Bone marrow (tissue), 2 donors: Measurements from ENCODE around the gene RHBDF1.
A peak's percentile ranks its signal among the peaks of the same experiment; 100 is the strongest.

Source experiments
- DNase-seq, 2 donors: peaks; one replicate each; lab custom pipeline; 2025; lab: John Stamatoyannopoulos, UW

RHBDF1 gene

DNA sequence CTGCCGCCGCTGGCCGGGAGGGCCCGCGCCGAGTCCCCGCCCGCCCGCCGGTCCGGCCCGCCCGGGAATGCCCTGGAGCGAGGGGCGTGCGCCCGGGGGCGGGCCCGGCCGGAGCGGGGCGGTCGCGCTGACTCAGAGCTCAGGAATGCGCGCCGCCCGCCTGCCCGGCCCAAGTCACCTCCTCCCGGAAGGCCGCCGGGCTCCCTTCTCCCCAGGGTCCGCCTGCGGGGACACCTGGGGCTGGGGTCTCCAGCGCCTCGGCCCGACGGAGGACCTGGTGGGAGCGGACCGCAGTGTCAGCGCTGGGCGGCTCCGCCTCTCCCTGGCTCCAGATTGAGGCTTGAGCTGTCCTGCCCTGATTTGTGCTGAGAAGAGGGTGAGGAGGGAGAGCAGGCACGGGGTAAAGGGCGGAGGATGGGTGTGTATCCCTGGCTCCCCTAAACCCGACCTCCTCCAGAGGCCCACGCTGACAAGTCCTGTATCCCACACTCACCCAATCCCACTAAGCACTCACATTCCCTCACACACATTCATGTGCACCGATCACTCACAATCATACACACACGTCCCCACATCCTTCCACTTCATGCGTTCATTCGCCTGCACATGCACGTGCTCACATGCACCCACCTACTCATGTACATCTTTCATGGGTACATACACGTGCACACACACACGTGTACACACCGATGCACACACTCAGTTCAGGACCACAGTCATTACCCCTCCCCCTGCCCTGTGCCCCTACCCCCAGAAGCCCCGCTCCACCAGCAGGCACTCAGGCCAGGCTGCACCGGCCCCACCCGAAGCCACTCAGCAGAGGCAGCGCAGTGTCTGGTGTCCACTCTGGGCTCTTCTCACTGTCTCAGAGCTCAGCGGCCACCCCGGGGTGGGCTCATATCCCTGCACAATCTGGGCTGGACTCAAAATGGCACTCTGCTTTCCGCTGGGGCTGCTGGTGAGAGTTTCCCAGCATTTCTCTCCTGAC lies at the start of gene RHBDF1:
TSS of gene RHBDF1 (minus strand) at position 71 of the 988 bp plus-strand sequence. CDS start 7,616 bp downstream, outside the sequence.
- peak in 1 of 2 donors; percentile 18 for DNase-seq

GRCh38 chr16:120756-121155 lies 48.3 kb upstream of the RHBDF1 start:
- DNase-seq, result no peak

DNA sequence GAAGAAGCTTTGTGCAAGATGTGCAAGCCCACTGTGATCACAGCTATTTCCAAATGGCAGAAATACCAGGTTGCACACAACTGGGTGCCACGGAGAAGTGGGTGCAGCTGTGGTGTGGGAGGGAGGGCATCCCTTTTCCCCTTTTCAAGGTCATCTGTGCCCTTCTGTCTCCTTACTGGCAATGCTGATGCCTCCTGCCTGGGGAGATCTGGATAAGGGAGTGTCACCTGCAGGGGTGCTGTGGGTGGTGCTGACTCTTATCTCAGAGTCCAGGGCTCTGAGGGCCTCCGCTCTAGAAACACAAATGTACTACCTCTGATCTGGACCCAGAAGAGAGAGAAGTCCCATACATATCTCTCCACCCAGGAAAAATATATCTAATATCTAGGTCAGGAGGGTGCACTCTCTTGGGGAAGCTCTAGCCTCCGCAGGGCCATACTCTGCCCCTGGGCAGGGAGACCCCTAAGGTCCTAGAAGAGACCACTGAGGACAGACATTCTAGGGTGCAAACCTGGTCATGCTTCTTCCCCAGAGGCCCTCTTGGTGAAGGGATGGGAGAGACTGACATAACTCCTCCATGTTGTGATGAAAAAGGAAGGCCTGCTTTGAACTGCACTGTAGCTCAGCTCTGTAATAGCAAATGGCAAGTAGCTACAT lies 47.5 kb upstream of the RHBDF1 start:
- no peak for DNase-seq

- DNase-seq, result no peak
Measured at GRCh38 chr16:119295-119694, 46.9 kb upstream of the RHBDF1 start.

GRCh38 chr16:118857-119256 lies 46.4 kb upstream of the RHBDF1 start:
- no peak for DNase-seq

DNA sequence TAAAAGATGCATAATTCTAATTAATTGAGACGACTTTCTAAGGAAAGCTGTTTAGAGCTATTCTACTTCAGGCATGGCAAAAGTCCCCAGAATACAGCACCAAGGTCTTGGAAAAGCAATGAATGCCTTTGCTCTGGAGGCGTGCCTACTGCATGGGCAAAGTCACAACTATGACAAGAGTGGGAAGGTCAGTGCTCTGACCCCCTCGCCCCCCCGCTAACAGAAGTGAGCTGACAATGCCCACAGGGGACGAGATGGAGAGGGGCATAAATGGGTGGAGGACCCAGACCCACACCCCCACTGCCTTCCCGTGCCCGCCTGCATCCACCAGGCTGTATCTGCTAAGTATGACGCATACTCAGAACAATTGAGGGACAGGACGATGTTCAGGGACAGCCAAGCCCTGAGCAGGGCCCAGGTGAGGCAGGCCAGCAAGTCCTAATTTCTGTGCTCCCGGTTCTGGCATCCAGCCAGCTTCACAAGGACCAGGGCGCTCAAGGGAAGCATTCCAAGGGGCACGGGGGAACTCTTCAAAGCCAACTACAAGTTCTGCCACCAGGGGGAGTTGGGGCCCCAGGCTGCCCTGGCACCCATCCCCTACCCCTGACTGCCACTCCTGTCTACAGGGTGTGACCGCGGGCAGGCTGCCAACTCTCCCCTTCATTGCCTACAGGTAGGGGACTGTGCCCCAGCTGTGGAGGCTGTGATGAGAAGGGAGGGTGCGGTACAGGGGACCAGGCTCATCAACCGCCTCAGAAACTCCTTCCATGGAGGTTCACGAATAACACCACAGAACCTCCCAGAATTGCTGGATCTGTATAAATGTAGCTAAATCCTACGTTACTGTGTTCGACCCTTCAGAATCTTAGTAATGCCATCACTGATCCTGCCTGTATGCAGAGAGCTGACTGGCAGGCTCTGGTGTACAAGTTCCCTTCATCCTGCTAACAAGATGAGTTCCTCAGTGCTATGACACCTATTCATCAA lies 45.2 kb upstream of the RHBDF1 start:
- DNase-seq, result peak; percentile 15 to 27

DNA sequence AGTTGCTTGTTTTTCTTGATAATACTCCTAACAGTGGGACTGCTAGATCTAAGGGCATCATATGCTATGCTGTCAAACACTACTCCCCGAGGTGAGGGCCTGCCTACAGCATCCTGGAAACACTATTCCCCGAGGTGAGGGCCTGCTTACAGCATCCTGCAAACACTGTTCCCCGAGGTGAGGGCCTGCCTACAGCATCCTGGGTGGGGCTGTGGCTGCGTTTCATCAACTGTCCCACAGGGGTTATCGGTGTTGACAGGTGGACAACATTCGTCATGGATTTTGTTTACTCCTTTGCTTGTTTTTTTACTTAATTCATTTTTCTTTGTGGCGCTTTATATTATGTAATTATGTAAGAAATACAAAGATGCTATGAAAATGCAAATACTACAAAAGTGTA lies 43.6 kb upstream of the RHBDF1 start:
- no peak for DNase-seq

DNA sequence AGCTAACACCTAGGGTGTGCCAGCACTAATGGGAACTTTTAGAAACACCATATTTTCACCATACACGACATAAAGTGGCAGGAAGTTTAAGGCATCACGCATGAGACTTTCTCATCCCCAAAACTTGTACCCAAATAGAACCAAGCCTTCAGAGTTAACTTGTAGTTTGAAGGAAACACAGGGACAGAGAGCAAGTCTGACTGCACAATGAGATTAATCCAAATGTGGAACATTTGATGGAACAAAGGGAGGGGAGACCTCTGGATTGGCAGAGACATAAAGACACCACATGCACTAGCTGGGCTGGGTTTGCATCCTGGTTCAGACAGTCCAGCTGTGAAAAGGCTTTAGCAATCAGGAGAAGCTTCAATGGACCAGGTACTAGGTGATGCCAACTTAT lies 41.9 kb upstream of the RHBDF1 start:
- DNase-seq, result no peak

DNA sequence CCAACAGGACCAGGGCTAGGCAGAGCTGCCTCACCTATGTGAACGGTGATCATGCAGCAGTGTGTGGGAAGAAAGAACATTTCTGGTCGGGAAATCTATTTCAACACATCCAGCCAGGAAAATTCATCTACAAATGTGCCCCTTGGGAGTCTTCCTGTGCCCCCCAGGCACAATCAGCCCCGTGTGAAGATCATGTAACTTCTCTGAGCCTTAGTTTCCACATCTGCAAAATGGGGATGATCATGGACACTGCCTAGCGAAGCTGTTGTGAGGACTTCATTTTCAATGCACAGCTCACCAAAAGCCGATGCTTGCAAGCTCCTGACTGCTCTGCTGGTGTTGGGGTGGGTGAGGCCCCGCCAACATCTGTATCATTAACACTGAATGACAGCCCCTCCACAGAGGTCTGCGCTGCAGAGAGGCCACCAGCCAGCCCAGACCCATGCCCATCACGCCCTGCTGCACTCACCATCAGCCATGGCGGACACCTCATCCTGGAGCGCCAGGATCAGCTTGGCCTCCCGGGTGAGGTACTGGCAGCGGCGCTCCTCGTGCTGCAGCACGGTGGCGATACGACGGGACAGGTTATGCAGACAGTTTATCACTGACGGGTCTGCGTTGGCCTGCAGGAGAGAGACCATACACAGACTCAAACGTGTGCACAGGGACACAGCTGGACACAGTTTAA lies 39.9 kb upstream of the RHBDF1 start:
- DNase-seq, result no peak

GRCh38 chr16:106623-107324 lies 34.3 kb upstream of the RHBDF1 start:
- DNase-seq, result peak; percentile 14 to 68

DNA sequence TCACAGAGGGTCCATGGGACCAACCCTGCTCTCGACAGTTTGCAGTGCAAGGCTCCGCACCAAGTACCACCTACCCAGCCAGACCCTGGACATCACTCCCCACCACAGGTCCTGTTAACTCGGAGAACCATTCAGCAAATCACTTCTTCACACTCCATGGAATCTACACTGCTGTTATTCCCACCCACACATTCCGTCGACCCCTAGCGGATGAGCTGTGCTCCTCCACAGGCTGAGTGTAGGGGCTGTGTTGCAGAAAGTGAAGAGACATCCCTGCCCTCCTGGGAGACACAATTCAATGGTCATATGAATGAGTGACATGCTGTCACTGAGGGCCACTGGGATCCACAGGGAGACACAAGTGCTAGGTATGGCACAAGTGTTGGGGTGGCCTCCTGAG lies 33.1 kb upstream of the RHBDF1 start:
- DNase-seq, result no peak

DNA sequence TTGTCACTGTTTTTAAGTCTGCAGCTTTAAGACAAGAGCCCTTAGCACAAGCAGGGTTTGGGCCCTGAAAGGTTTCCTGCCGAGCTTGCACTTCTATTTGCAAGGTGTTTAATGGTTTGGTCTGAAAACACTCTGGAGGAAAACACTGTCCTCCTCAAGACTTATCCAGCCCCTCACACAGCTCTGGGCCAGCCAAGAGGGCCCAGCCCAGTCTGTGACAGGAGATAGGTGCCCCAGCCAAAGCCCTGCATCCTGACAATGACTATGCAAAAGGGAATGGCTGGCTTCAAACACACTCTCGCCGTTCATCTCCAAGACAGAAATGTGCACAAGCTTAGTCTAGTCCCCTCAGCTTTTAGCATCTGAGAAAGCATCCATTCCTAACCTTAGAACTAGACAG lies 32.5 kb upstream of the RHBDF1 start:
- no peak for DNase-seq

DNA sequence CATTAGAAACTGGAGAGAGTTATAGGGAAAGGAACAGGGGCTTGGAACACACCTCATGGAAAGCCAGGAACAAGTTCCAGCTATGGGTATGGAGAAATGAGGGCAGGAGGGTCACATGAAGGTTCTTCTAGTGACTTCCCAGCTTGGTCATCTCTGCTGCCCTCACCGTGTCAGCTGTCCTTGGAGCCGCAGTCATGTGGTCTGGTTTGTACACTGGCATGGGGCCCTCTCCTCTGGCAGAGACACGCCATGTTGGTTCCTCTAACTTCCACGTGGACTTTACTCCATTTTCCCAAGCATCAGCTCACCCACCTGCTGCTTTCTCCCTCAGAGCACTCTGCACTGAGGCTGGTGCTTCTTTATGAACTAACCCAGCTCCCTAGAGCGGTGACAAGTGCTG lies 31.9 kb upstream of the RHBDF1 start:
- DNase-seq, result no peak

DNA sequence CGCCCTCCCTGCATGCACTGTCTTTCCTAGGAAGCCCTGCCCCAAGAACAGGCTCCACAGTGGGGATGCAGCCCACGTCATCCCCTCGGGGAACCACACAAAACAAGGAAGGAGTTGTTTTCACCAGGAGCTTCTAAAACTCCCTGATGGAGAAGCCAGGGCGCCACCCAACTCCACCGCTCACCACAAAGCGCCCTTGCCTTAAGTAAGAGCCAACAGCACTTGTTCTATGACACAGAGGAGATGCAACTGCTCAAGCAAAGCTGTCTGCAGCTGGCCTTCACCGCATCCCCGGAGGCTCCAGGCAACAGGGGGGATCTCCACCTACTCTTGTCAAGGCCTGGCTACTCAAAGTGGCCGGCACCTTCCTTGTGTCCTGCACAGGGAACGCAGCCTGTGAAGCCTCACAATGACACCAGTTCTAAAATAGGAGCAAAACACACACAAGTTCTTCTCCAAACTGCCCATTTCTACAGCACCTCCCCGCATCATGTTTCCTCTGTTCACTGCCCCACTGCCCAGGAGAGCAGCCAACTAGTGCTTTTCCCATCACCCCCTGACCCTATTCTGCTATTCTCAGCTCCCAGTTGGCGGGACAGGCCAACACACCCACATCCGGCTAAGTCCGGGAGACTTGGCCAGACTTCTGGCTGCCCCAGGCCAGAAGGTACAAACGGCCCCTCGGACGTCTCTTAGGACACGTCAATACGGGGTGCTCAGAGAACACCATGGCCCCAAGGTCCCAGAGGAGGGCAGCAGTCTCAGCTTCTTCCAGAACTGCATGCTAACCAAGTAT lies 29.8 kb upstream of the RHBDF1 start:
- DNase-seq, result no peak

DNA sequence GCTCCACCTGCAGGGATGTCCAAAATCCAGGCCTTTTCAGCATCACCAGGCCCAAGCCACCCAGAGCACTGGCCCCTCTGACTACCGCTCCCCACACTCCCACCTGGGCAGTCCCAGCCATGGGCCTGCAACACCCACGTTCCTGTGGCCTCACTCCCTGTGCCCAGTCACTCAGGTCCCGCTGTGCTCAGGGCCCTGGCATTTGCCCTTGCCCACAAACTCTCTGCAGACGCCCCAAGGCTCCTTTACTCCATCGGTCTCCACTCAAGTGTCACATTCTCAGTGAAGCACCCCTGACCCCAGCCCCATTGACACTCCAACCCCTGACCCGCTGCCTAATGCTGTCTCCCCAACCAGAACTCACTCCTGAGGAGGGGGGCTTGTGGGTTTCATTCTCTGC lies 29.2 kb upstream of the RHBDF1 start:
- DNase-seq, result no peak

DNA sequence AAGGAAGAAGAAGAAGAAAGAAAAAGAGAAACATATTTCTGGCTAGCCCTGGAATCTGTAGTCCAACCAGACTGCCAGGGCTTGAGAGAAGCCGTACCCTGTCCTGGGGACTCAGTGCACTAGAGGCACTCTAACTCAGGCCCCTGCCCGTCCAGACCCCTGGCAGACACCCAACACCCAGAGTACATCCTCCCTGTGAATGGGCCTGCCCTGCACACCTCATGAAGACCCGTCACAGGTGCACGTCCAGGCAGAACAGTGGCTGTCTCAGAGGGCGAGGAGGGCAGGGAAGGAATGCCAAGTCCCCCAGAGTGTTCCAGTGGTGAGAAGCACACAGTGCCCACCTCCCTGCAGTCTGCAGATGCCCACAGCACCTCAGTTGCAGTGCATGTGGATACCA lies 28.6 kb upstream of the RHBDF1 start:
- DNase-seq, result no peak

- DNase-seq, result no peak
Measured at GRCh38 chr16:97822-98221, 25.4 kb upstream of the RHBDF1 start.

GRCh38 chr16:96935-97381 lies 24.5 kb upstream of the RHBDF1 start:
- peak; percentile 71 to 92 for DNase-seq

DNA sequence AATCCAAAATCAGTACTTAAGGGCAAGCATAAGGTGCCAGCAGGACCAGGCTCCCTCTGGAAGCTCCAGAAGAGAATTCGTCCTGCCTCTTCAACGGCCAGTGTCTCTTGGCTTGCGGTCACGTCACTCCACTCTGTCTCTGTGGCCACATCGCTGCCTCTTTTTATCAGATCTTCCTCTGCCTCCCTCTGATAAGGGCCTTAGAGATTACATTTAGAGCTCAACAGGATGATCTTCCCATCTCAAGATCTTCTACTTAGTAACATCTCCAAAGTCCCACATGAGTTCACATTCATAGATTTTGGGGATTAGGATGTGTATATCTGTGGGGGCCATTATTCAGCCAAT lies 22.5 kb upstream of the RHBDF1 start:
- no peak for DNase-seq
